CD4-positive, alpha-beta T cell (primary cell): ENCODE data around the gene MORN5. TPM values are rescaled to one million over a fixed set of nuclear protein-coding genes. Genes with fewer than 3 reads are reported as not detected.

Source experiments
- ATAC-seq: fragments of 200-7000 bp; cut with Tn5 transposase; one replicate; pipeline ENCODE4 v1.10.0; 2022; ENCODE audit warnings: mild to moderate bottlenecking; ENCODE audit not compliant: poor library complexity
- CTCF ChIA-PET: fragments of 350-600 bp; sonication (Branson Sonifier 250); formaldehyde crosslinking; loops from one replicate; lab custom pipeline; 2021; ENCODE audit warnings: antibody characterized with exemption, inconsistent platforms; lab: Charles Lee
- POLR2A ChIA-PET: fragments of 350-600 bp; sonication (Branson Sonifier 250); formaldehyde crosslinking; loops from one replicate; lab custom pipeline; 2021; ENCODE audit warnings: antibody characterized with exemption, inconsistent platforms; lab: Charles Lee
- DNase-seq, 14 experiments: peaks; one replicate each; pipeline ENCODE4 v3.0.0-alpha.2; 2013 to 2020; ENCODE audit warnings: mixed read lengths in 2 of 14
- H3K27ac ChIP-seq, 2 donors: one replicate each; pipeline versions ENCODE4 v1.5.1 to v1.7.0; 2013; ENCODE audit warnings: low read length in 2 of 2, low read depth in 1 of 2, mild to moderate bottlenecking in 1 of 2
- H3K27me3 ChIP-seq, 2 experiments: 1 replicate in 1 of 2; 2 replicates in 1 of 2; pipeline versions ENCODE4 v1.6.1 to v1.7.0; 2013; ENCODE audit warnings: low read length in 2 of 2, control low read depth in 1 of 2, mild to moderate bottlenecking in 1 of 2, moderate library complexity in 1 of 2; ENCODE audit not compliant: insufficient read depth in 2 of 2, control insufficient read depth in 1 of 2
- H3K36me3 ChIP-seq: one replicate; pipeline ENCODE4 v1.6.1; 2013; ENCODE audit warnings: low read length, control low read depth; ENCODE audit not compliant: insufficient read depth
- H3K4me1 ChIP-seq: one replicate; pipeline ENCODE4 v1.6.1; 2013; ENCODE audit warnings: low read length, control low read depth; ENCODE audit not compliant: insufficient read depth
- H3K4me3 ChIP-seq: one replicate; pipeline ENCODE4 v1.5.1; 2013; ENCODE audit warnings: mild to moderate bottlenecking, low read length, moderate library complexity
- H3K9me3 ChIP-seq, 2 experiments: 1 replicate in 1 of 2; 2 replicates in 1 of 2; pipeline versions ENCODE4 v1.6.1 to v1.7.0; 2013; ENCODE audit warnings: low read length in 2 of 2, mild to moderate bottlenecking in 2 of 2, control low read depth in 1 of 2, moderate library complexity in 1 of 2; ENCODE audit not compliant: control insufficient read depth in 1 of 2, insufficient read depth in 1 of 2
- H3K27ac Mint-ChIP-seq: one replicate; pipeline ENCODE4 v1.8.0; 2020; ENCODE audit warnings: mixed read lengths
- H3K27me3 Mint-ChIP-seq: one replicate; pipeline ENCODE4 v1.8.0; 2021; ENCODE audit warnings: mixed read lengths
- H3K36me3 Mint-ChIP-seq: one replicate; pipeline ENCODE4 v1.8.0; 2021; ENCODE audit warnings: low read depth, mixed read lengths
- H3K4me1 Mint-ChIP-seq: one replicate; pipeline ENCODE4 v1.8.0; 2021; ENCODE audit warnings: low read depth, mixed read lengths
- H3K4me3 Mint-ChIP-seq: one replicate; pipeline ENCODE4 v1.8.0; 2020; ENCODE audit warnings: mild to moderate bottlenecking, mixed read lengths
- H3K9me3 Mint-ChIP-seq: one replicate; pipeline ENCODE4 v1.8.0; 2020; ENCODE audit warnings: mixed read lengths
- CTCF ChIP-seq: fragments of 200-600 bp; IDR thresholded peaks from one replicate; pipeline ENCODE4 v1.8.0; 2022; ENCODE audit warnings: antibody characterized with exemption, mild to moderate bottlenecking
- intact Hi-C, 2 experiments: fragments of 100-400 bp; cut with DNase I in 1 of 2; cut with micrococcal nuclease in 1 of 2; formaldehyde crosslinking; loops; one replicate each; pipeline versions ENCODE4 v1.15.1 to v1.9.0; 2023 to 2025; cut with DNase I, micrococcal nuclease
- total RNA-seq, 174 experiments: library from RNA in 2 of 174; stranded (reverse) in 2 of 174; gene quantifications; one replicate each; pipeline ENCODE4 v1.2.3 and lab custom pipeline; 2021 to 2026

Gene MORN5
- total RNA-seq, 2 experiments from 2014 or later = not detected

- no peaks in the 10 kb centered on the region for H3K9me3 ChIP-seq
- H3K4me3 ChIP-seq = no peak overlapping the region
- ATAC-seq = no peak
- H3K4me1 ChIP-seq = no peaks in the 10 kb centered on the region
- H3K4me3 Mint-ChIP-seq = no peak overlapping the region
- H3K36me3 Mint-ChIP-seq = no peaks in the 10 kb centered on the region
- DNase-seq = no peak
- H3K36me3 ChIP-seq = no peaks in the 10 kb centered on the region
- no peaks in the 10 kb centered on the region for H3K4me1 Mint-ChIP-seq
- no peak for TF ChIP-seq CTCF
- H3K9me3 Mint-ChIP-seq = no peaks in the 10 kb centered on the region
- ChIA-PET CTCF (no interaction called here), POLR2A (no interaction called here)
- H3K27me3 Mint-ChIP-seq = no peaks in the 10 kb centered on the region
- intact Hi-C loops = no loop called here
- H3K27ac ChIP-seq = no peak overlapping the region
- H3K27ac Mint-ChIP-seq = no peak overlapping the region
- no peaks in the 10 kb centered on the region for H3K27me3 ChIP-seq
Observed at GRCh38 chr9:122191584-122191983, 31.9 kb downstream of the MORN5 start.

- H3K27ac Mint-ChIP-seq = no peak overlapping the region
- CTCF ChIA-PET = no interaction called here
Observed at GRCh38 chr9:122192261-122192875, 32.7 kb downstream of the MORN5 start.

GRCh38 chr9:122192914-122193525, 33.3 kb downstream of the MORN5 start:
- Mint-ChIP-seq H3K9me3 (no peaks in the 10 kb centered on the region), H3K27ac (no peak overlapping the region), H3K27me3 (no peaks in the 10 kb centered on the region), H3K36me3 (no peaks in the 10 kb centered on the region), H3K4me1 (no peaks in the 10 kb centered on the region), H3K4me3 (no peak overlapping the region)
- intact Hi-C loops = no loop called here
- no peak for ATAC-seq
- ChIA-PET POLR2A (no interaction called here), CTCF (no interaction called here)
- Histone ChIP-seq H3K27ac (no peak overlapping the region), H3K27me3 (no peaks in the 10 kb centered on the region), H3K4me1 (no peaks in the 10 kb centered on the region), H3K9me3 (no peaks in the 10 kb centered on the region), H3K36me3 (no peaks in the 10 kb centered on the region), H3K4me3 (no peak overlapping the region)
- DNase-seq = no peak
- TF ChIP-seq CTCF = no peak

More at GRCh38 chr9:122192261-122192875, 32.7 kb downstream of the MORN5 start:
- POLR2A ChIA-PET = no interaction called here
- no peaks in the 10 kb centered on the region for H3K36me3 ChIP-seq
- ATAC-seq (no peak), DNase-seq (no peak)
- H3K9me3 ChIP-seq = no peaks in the 10 kb centered on the region
- H3K27ac ChIP-seq = no peak overlapping the region
- Mint-ChIP-seq H3K9me3 (no peaks in the 10 kb centered on the region), H3K4me3 (no peak overlapping the region), H3K27me3 (no peaks in the 10 kb centered on the region), H3K4me1 (no peaks in the 10 kb centered on the region), H3K36me3 (no peaks in the 10 kb centered on the region)
- H3K4me3 ChIP-seq = no peak overlapping the region
- no peaks in the 10 kb centered on the region for H3K27me3 ChIP-seq
- no peaks in the 10 kb centered on the region for H3K4me1 ChIP-seq
- intact Hi-C loops = no loop called here
- TF ChIP-seq CTCF = no peak
